ENCODE data around the gene NTRK1. TPM values are rescaled to one million over a fixed set of nuclear protein-coding genes. Genes with fewer than 3 reads are reported as not detected.

Gene NTRK1
- total and polyA plus RNA-seq, 2 donors (not counting 1 experiment from before 2014, with no cell fraction given) = not detected

- WGBS (ENCODE audit: insufficient coverage) = 98% methylated on average over 7 of the region's 10 CpGs
- H3K27ac ChIP-seq (ENCODE audit: low read length in 2 of 2) = no peak overlapping the region
- intact Hi-C loops (cut with micrococcal nuclease) = no loop called here
- ChIA-PET CTCF (interaction anchor here (0.8 to 2.0 kb wide), 3 partner anchors 13 to 138 kb away, joined by 3 to 11 read pairs (median 3); partner anchors contain the start of genes ISG20L2 and METTL25B), POLR2A (no interaction called here)
- no peak overlapping the region for H3K27ac Mint-ChIP-seq
- no peak for DNase-seq
- no peaks in the 10 kb centered on the region for H3K9me3 Mint-ChIP-seq (ENCODE audit: insufficient read depth)
- H3K4me2 ChIP-seq (replicated peaks; ENCODE audit: low read depth, low read length, poor library complexity, severe bottlenecking) = no peak overlapping the region
- no peak overlapping the region for H3K9ac ChIP-seq (ENCODE audit: low read length)
- H3K4me3 ChIP-seq (ENCODE audit: control extremely low read depth in 1 of 5, extremely low read depth in 1 of 5, insufficient read depth in 1 of 5, low read depth in 2 of 5, low read length in 4 of 5) = no peak overlapping the region
- H3K36me3 ChIP-seq (replicated peaks in 1 of 2; ENCODE audit: control extremely low read depth in 1 of 2, control insufficient read depth in 1 of 2, extremely low read depth in 1 of 2, insufficient read depth in 2 of 2, low read length in 1 of 2) = no peaks in the 10 kb centered on the region
- TF ChIP-seq EZH2 (IDR thresholded peaks at IDR 0.05; ENCODE audit: borderline replicate concordance, insufficient read depth, low read depth, low read length, poor library complexity, severe bottlenecking) (no peak), CTCF (IDR thresholded peaks at IDR 0.05) (no peak)
- H3K27me3 Mint-ChIP-seq = no peaks in the 10 kb centered on the region
- H2AFZ ChIP-seq (ENCODE audit: insufficient read depth, low read depth, low read length, poor library complexity, severe bottlenecking) = no peak overlapping the region
- no peaks in the 10 kb centered on the region for H3K79me2 ChIP-seq (ENCODE audit: control insufficient read depth, insufficient read depth, low read length)
- H3K9me3 ChIP-seq (ENCODE audit: control extremely low read depth in 1 of 3, control insufficient read depth in 2 of 3, insufficient read depth in 1 of 3, low read length in 2 of 3) = peaks cover 0 to 3% (median 0%) of the 10 kb centered on the region in 3 donors
- peaks cover 36% of the 10 kb centered on the region for H3K4me1 Mint-ChIP-seq
- H3K4me1 ChIP-seq (ENCODE audit: control insufficient read depth in 2 of 2, insufficient read depth in 2 of 2, low read length in 2 of 2) = peaks cover 26 to 35% of the 10 kb centered on the region in 2 donors
- H3K27me3 ChIP-seq (replicated peaks in 1 of 4; ENCODE audit: control extremely low read depth in 1 of 4, control insufficient read depth in 3 of 4, insufficient read depth in 4 of 4, low read length in 3 of 4) = peaks cover 0 to 12% (median 0%) of the 10 kb centered on the region in 4 experiments
- no peaks in the 10 kb centered on the region for H4K20me1 ChIP-seq (ENCODE audit: control insufficient read depth, insufficient read depth, low read length, poor library complexity, severe bottlenecking)
- H3K4me3 Mint-ChIP-seq = peak overlapping the region; percentile 91
- ATAC-seq (ENCODE audit: low read depth) = no peak
Measured at GRCh38 chr1:156812293-156812990, 48.2 kb upstream of the NTRK1 start.

- peak overlapping the region in 4 of 5 experiments; percentile 52 to 62 (median 59) for H3K4me3 ChIP-seq (ENCODE audit: control extremely low read depth in 1 of 5, extremely low read depth in 1 of 5, insufficient read depth in 1 of 5, low read depth in 2 of 5, low read length in 4 of 5)
- no peaks in the 10 kb centered on the region for H3K36me3 ChIP-seq (replicated peaks in 1 of 2; ENCODE audit: control extremely low read depth in 1 of 2, control insufficient read depth in 1 of 2, extremely low read depth in 1 of 2, insufficient read depth in 2 of 2, low read length in 1 of 2)
- no peaks in the 10 kb centered on the region for H3K79me2 ChIP-seq (ENCODE audit: control insufficient read depth, insufficient read depth, low read length)
- no peak overlapping the region for H3K27ac ChIP-seq (ENCODE audit: low read length in 2 of 2)
- no peaks in the 10 kb centered on the region for H3K9me3 Mint-ChIP-seq (ENCODE audit: insufficient read depth)
- POLR2A ChIA-PET = no interaction called here
- no peaks in the 10 kb centered on the region for H4K20me1 ChIP-seq (ENCODE audit: control insufficient read depth, insufficient read depth, low read length, poor library complexity, severe bottlenecking)
- peaks cover 26 to 32% of the 10 kb centered on the region in 2 donors for H3K4me1 ChIP-seq (ENCODE audit: control insufficient read depth in 2 of 2, insufficient read depth in 2 of 2, low read length in 2 of 2)
- peak overlapping the region; percentile 64 for H3K9ac ChIP-seq (ENCODE audit: low read length)
- intact Hi-C loops (cut with micrococcal nuclease) = no loop called here
- peak overlapping the region; percentile 91 for H3K4me3 Mint-ChIP-seq
- peaks cover 0 to 12% (median 0%) of the 10 kb centered on the region in 4 experiments for H3K27me3 ChIP-seq (replicated peaks in 1 of 4; ENCODE audit: control extremely low read depth in 1 of 4, control insufficient read depth in 3 of 4, insufficient read depth in 4 of 4, low read length in 3 of 4)
- H3K9me3 ChIP-seq (ENCODE audit: control extremely low read depth in 1 of 3, control insufficient read depth in 2 of 3, insufficient read depth in 1 of 3, low read length in 2 of 3) = peaks cover 0 to 3% (median 0%) of the 10 kb centered on the region in 3 donors
- no peaks in the 10 kb centered on the region for H3K27me3 Mint-ChIP-seq
- no peak overlapping the region for H3K27ac Mint-ChIP-seq
- ATAC-seq (ENCODE audit: low read depth) (no peak), DNase-seq (no peak)
- H3K4me2 ChIP-seq (replicated peaks; ENCODE audit: low read depth, low read length, poor library complexity, severe bottlenecking) = peak overlapping the region; percentile 96
- TF ChIP-seq EZH2 (IDR thresholded peaks at IDR 0.05; ENCODE audit: borderline replicate concordance, insufficient read depth, low read depth, low read length, poor library complexity, severe bottlenecking) = no peak
- TF ChIP-seq CTCF (IDR thresholded peaks at IDR 0.05) = no peak
- 65% methylated on average over 3 of the region's 10 CpGs for WGBS (ENCODE audit: insufficient coverage)
- peak overlapping the region; percentile 89 for H2AFZ ChIP-seq (ENCODE audit: insufficient read depth, low read depth, low read length, poor library complexity, severe bottlenecking)
- H3K4me1 Mint-ChIP-seq = peaks cover 34% of the 10 kb centered on the region
- CTCF ChIA-PET = interaction anchor here (0.8 to 2.0 kb wide), 6 partner anchors 14 to 139 kb away, joined by 3 to 11 read pairs (median 3); partner anchors contain the start of gene METTL25B
Measured at GRCh38 chr1:156813298-156813697, 47.4 kb upstream of the NTRK1 start.

Measured in B cell (primary cell).